Gastrocnemius medialis (tissue), 4 donors: ENCODE results near the gene TGFBR3L.

Experiments
- POLR2A ChIP-seq, 2 donors: fragments of 450-650 bp; IDR thresholded peaks; one replicate each; pipeline ENCODE4 v1.6.1; 2017; ENCODE audit warnings: antibody characterized with exemption in 2 of 2, mild to moderate bottlenecking in 2 of 2, moderate library complexity in 2 of 2
- TF ChIP-seq, protein P1 (sequence below), 5 experiments: fragments of 450-650 bp in 3 of 5; fragments of 200-600 bp in 2 of 5; sonication (generic) in 2 of 5; IDR thresholded peaks in 4 of 5; conservative IDR thresholded peaks in 1 of 5; 1 replicate in 4 of 5; 2 replicates in 1 of 5; pipeline ENCODE4 v1.5.1; 2016 to 2019; ENCODE audit warnings: antibody characterized with exemption in 5 of 5, mild to moderate bottlenecking in 3 of 5, moderate library complexity in 3 of 5

DNA sequence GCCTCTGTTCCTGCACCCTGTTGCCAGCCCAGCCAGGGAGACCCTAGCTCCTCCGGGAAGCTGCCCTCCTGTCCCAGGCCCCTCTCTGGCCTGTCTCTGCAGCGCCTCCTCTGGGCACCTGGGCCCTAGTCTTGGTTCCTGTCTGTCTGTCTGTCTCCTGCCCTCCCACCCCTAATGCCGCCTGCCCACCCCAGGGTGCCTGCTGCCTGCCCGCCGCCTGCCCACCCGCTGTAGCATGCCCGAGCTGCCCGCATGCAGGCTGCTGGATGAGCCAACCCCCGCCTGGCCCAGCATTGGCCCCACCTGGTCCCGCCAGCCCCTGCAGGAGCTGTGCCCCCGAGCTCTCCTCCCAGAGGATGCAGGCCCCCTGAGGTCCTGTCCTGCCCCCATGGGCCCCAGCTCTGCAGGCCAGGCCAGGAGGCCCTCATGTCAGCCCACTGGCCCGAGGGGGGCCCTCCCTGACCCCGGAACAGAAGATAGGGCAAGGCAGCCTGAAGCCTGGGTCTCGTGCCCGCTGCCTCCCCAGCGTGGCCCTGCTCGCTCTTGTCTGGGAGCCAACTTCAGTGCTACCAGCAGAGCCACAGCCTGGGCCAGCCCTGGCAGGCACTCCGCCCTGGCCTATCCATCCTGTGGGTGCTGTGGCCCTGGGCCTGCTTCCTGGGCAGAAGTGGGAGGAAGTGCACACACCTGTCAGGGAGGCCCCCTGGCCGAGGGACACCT, 5.7 kb upstream of the TGFBR3L start:
- TF ChIP-seq, protein P1, sequence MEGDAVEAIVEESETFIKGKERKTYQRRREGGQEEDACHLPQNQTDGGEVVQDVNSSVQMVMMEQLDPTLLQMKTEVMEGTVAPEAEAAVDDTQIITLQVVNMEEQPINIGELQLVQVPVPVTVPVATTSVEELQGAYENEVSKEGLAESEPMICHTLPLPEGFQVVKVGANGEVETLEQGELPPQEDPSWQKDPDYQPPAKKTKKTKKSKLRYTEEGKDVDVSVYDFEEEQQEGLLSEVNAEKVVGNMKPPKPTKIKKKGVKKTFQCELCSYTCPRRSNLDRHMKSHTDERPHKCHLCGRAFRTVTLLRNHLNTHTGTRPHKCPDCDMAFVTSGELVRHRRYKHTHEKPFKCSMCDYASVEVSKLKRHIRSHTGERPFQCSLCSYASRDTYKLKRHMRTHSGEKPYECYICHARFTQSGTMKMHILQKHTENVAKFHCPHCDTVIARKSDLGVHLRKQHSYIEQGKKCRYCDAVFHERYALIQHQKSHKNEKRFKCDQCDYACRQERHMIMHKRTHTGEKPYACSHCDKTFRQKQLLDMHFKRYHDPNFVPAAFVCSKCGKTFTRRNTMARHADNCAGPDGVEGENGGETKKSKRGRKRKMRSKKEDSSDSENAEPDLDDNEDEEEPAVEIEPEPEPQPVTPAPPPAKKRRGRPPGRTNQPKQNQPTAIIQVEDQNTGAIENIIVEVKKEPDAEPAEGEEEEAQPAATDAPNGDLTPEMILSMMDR (IDR thresholded peaks at IDR 0.05 in 4 of 5, conservative IDR thresholded peaks at IDR 0.05 in 1 of 5), result no peak
- TF ChIP-seq POLR2A (IDR thresholded peaks at IDR 0.05), result no peak
